WTC11 (cell line): ENCODE results near the gene FICD. TPM values are rescaled to one million over a fixed set of nuclear protein-coding genes. Genes with fewer than 3 reads are reported as not detected.

ENCODE experiments used
- total RNA-seq: library from RNA; stranded (reverse); gene quantifications from 3 replicates; pipeline ENCODE4 v1.2.3, GENCODE V29; 2021

Gene FICD
- total RNA-seq, 1 experiment from 2014 or later, result 6.3 TPM

Other genes starting within 250 kb of the FICD start
- gene CMKLR1, start 176.0 kb upstream of the FICD start, total RNA-seq, result 1.4 to 1.9 TPM (median 1.6 TPM) in 3 replicates
- gene SART3, start 45.9 kb downstream of the FICD start, total RNA-seq, result 75.6 to 91.2 TPM (median 76.8 TPM) in 3 replicates
- 73.8 to 85.9 TPM (median 74.2 TPM) in 3 replicates for gene ISCU, start 47.3 kb downstream of the FICD start, total RNA-seq
- 0.16 to 0.25 TPM (median 0.20 TPM) in 3 replicates for gene TMEM119, start 82.8 kb downstream of the FICD start, total RNA-seq
- gene SELPLG, start 118.6 kb downstream of the FICD start, total RNA-seq, result 0.18 to 0.46 TPM (median 0.21 TPM) in 3 replicates
- gene CORO1C, start 216.2 kb downstream of the FICD start, total RNA-seq, result 108 to 114 TPM (median 113 TPM) in 3 replicates